ENCODE results near the gene TNNT1.

DNA sequence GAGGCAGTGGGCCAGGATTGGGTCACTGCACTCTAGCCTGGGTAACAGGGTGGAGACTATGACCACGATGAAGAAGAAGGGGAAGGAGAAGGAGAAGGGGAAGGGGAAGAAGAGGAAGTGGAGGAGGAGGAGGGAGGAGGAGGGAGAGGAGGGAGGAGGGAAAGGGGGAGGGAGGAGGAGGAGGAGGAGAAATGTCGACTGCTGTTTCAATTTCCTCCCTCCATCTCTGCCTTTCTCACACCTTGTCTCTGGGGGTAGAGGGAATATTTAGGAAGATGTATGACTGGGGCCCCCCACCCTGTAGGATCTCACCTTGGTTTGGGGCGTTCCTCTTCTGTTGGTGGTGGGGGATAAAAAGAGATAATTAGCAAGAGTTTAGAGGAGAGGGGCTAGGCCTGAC is 3.8 kb downstream of the TNNT1 start:
- TF ChIP-seq NR3C1 (IDR thresholded peaks at IDR 0.05), result no peak
- TF ChIP-seq POLR2A (IDR thresholded peaks at IDR 0.05; ENCODE audit: low read length), result no peak
- no peak for TF ChIP-seq RNF2 (IDR thresholded peaks at IDR 0.05; ENCODE audit: borderline replicate concordance, low read depth)
- TF ChIP-seq EP300 (IDR thresholded peaks at IDR 0.05), result no peak
- TF ChIP-seq KDM5A (IDR thresholded peaks at IDR 0.05), result no peak
- TF ChIP-seq, protein P1, sequence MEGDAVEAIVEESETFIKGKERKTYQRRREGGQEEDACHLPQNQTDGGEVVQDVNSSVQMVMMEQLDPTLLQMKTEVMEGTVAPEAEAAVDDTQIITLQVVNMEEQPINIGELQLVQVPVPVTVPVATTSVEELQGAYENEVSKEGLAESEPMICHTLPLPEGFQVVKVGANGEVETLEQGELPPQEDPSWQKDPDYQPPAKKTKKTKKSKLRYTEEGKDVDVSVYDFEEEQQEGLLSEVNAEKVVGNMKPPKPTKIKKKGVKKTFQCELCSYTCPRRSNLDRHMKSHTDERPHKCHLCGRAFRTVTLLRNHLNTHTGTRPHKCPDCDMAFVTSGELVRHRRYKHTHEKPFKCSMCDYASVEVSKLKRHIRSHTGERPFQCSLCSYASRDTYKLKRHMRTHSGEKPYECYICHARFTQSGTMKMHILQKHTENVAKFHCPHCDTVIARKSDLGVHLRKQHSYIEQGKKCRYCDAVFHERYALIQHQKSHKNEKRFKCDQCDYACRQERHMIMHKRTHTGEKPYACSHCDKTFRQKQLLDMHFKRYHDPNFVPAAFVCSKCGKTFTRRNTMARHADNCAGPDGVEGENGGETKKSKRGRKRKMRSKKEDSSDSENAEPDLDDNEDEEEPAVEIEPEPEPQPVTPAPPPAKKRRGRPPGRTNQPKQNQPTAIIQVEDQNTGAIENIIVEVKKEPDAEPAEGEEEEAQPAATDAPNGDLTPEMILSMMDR (IDR thresholded peaks at IDR 0.05), result no peak
- TF ChIP-seq, protein P2, sequence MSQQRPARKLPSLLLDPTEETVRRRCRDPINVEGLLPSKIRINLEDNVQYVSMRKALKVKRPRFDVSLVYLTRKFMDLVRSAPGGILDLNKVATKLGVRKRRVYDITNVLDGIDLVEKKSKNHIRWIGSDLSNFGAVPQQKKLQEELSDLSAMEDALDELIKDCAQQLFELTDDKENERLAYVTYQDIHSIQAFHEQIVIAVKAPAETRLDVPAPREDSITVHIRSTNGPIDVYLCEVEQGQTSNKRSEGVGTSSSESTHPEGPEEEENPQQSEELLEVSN (IDR thresholded peaks at IDR 0.05; ENCODE audit: borderline replicate concordance, low read depth), result no peak
- TF ChIP-seq, protein P3, sequence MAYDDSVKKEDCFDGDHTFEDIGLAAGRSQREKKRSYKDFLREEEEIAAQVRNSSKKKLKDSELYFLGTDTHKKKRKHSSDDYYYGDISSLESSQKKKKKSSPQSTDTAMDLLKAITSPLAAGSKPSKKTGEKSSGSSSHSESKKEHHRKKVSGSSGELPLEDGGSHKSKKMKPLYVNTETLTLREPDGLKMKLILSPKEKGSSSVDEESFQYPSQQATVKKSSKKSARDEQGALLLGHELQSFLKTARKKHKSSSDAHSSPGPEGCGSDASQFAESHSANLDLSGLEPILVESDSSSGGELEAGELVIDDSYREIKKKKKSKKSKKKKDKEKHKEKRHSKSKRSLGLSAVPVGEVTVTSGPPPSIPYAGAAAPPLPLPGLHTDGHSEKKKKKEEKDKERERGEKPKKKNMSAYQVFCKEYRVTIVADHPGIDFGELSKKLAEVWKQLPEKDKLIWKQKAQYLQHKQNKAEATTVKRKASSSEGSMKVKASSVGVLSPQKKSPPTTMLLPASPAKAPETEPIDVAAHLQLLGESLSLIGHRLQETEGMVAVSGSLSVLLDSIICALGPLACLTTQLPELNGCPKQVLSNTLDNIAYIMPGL (CRISPR knock-in tag; IDR thresholded peaks at IDR 0.05; ENCODE audit: borderline replicate concordance), result no peak
- no peak for TF ChIP-seq JUN (IDR thresholded peaks at IDR 0.05)
- TF ChIP-seq ESRRA (IDR thresholded peaks at IDR 0.05; ENCODE audit: borderline replicate concordance, low read length), result no peak
- TF ChIP-seq, protein P4, sequence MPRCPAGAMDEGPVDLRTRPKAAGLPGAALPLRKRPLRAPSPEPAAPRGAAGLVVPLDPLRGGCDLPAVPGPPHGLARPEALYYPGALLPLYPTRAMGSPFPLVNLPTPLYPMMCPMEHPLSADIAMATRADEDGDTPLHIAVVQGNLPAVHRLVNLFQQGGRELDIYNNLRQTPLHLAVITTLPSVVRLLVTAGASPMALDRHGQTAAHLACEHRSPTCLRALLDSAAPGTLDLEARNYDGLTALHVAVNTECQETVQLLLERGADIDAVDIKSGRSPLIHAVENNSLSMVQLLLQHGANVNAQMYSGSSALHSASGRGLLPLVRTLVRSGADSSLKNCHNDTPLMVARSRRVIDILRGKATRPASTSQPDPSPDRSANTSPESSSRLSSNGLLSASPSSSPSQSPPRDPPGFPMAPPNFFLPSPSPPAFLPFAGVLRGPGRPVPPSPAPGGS (IDR thresholded peaks at IDR 0.05), result no peak
- TF ChIP-seq, protein P5, sequence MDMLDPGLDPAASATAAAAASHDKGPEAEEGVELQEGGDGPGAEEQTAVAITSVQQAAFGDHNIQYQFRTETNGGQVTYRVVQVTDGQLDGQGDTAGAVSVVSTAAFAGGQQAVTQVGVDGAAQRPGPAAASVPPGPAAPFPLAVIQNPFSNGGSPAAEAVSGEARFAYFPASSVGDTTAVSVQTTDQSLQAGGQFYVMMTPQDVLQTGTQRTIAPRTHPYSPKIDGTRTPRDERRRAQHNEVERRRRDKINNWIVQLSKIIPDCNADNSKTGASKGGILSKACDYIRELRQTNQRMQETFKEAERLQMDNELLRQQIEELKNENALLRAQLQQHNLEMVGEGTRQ (IDR thresholded peaks at IDR 0.05), result no peak
- TF ChIP-seq, protein P6, sequence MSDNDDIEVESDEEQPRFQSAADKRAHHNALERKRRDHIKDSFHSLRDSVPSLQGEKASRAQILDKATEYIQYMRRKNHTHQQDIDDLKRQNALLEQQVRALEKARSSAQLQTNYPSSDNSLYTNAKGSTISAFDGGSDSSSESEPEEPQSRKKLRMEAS (IDR thresholded peaks at IDR 0.05), result no peak
- no peak for TF ChIP-seq CEBPB (IDR thresholded peaks at IDR 0.05)

All from A549 (cell line).